Ascending aorta (tissue), 2 donors: ENCODE measurements around the gene MEGF8. TPM values are rescaled to one million over a fixed set of nuclear protein-coding genes. Genes with fewer than 3 reads are reported as not detected.

ENCODE experiments used
- DNase-seq, 2 donors: peaks; one replicate each; pipeline ENCODE4 v3.0.0-alpha.2; 2019; ENCODE audit warnings: low spot score in 2 of 2
- H3K27ac ChIP-seq, 2 donors: fragments of 200-600 bp; sonication (generic); one replicate each; pipeline ENCODE4 v1.5.1; 2016 to 2017; ENCODE audit warnings: mild to moderate bottlenecking in 1 of 2
- H3K27me3 ChIP-seq: fragments of 200-600 bp; sonication (generic); one replicate; pipeline ENCODE4 v1.5.1; 2017
- H3K36me3 ChIP-seq, 2 donors: fragments of 200-600 bp; sonication (generic); one replicate each; pipeline ENCODE4 v1.5.1; 2016
- H3K4me1 ChIP-seq, 2 donors: fragments of 200-600 bp; sonication (generic); one replicate each; pipeline ENCODE4 v1.5.1; 2016 to 2017; ENCODE audit warnings: mild to moderate bottlenecking in 1 of 2
- H3K4me3 ChIP-seq, 2 donors: fragments of 200-600 bp; sonication (generic); one replicate each; pipeline ENCODE4 v1.5.1; 2016 to 2017; ENCODE audit warnings: mild to moderate bottlenecking in 1 of 2
- H3K9me3 ChIP-seq, 2 donors: fragments of 200-600 bp; sonication (generic); one replicate each; pipeline ENCODE4 v1.5.1; 2016
- CTCF ChIP-seq, 3 experiments: fragments of 200-600 bp in 2 of 3; fragments of 450-650 bp in 1 of 3; sonication (generic) in 2 of 3; IDR thresholded peaks; one replicate each; pipeline ENCODE4 v1.5.1; 2016 to 2019; ENCODE audit warnings: antibody characterized with exemption in 3 of 3, mild to moderate bottlenecking in 1 of 3, moderate library complexity in 1 of 3
- intact Hi-C: fragments of 100-400 bp; cut with DNase I; formaldehyde crosslinking; loops from one replicate; pipeline ENCODE4 v1.15.1; 2023
- total RNA-seq: library from RNA; depleted of rRNA; stranded (reverse); fragments of >200 nt; gene quantifications from one replicate; pipeline ENCODE4 v1.1.0, GENCODE V29; 2016

The MEGF8 gene
- total RNA-seq, 1 donor from 2014 or later, result 61.8 TPM

DNA sequence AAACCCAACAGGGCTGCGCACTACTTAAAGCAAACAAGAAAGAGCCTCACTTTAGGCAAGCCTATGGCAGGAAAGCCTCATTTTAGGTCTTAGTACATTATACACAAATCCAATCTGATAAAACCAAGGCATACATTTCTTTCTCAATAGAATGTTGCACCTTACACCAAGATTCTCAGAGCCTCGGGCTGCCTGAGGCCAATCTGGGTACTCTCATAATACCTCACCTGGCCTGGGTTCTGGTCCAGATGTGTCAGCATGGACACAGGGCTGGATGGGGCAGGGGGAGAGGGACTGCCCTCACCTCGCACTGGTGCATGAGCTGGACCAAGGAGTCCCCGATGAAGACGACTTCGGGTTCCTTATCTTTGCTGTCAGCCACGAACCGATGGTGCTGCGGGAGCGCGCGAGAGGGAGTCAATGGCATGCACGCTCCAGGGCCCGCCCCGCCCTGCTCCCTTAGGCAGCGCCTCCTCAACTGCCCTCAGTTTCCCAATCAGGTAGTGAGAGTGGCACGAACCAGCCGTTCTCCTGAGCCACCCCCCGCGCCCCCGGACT, 23.7 kb upstream of the MEGF8 start, which contains the start of gene PRR19:
Gene PRR19, plus strand, starts transcription at position 487 of the 558 bp plus-strand sequence. CDS start 7,453 bp downstream, outside the sequence.
- no peak for DNase-seq
- no peaks in the 10 kb centered on the region for H3K36me3 ChIP-seq
- H3K9me3 ChIP-seq, result no peaks in the 10 kb centered on the region
- TF ChIP-seq CTCF (IDR thresholded peaks at IDR 0.05), result no peak
- no peaks in the 10 kb centered on the region for H3K27me3 ChIP-seq
- no peak within 1 kb of the TSS for H3K27ac ChIP-seq
- H3K4me1 ChIP-seq, result peaks cover 5 to 10% of the 10 kb centered on the region in 2 donors
- peak within 1 kb of the TSS; percentile 53 to 72 for H3K4me3 ChIP-seq
- intact Hi-C loops, result no loop called here

- Histone ChIP-seq H3K4me1 (peaks cover 5 to 10% of the 10 kb centered on the region in 2 donors), H3K36me3 (no peaks in the 10 kb centered on the region), H3K9me3 (no peaks in the 10 kb centered on the region), H3K27ac (no peak overlapping the region), H3K4me3 (peak overlapping the region in 1 of 2 donors; percentile 72), H3K27me3 (no peaks in the 10 kb centered on the region)
- DNase-seq, result no peak
- no peak for TF ChIP-seq CTCF (IDR thresholded peaks at IDR 0.05)
- intact Hi-C loops, result no loop called here
Observed at GRCh38 chr19:42303101-42303464, 22.4 kb upstream of the MEGF8 start.

GRCh38 chr19:42303876-42304275, 21.6 kb upstream of the MEGF8 start:
- Histone ChIP-seq H3K4me1 (peaks cover 5 to 10% of the 10 kb centered on the region in 2 donors), H3K9me3 (no peaks in the 10 kb centered on the region), H3K4me3 (no peak overlapping the region), H3K27ac (no peak overlapping the region), H3K27me3 (no peaks in the 10 kb centered on the region), H3K36me3 (no peaks in the 10 kb centered on the region)
- TF ChIP-seq CTCF (IDR thresholded peaks at IDR 0.05), result no peak
- DNase-seq, result no peak
- intact Hi-C loops, result no loop called here

GRCh38 chr19:42306646-42307045, 18.8 kb upstream of the MEGF8 start:
- H3K4me3 ChIP-seq, result no peak overlapping the region
- peaks cover 5 to 9% of the 10 kb centered on the region in 2 donors for H3K4me1 ChIP-seq
- H3K27ac ChIP-seq, result no peak overlapping the region
- H3K9me3 ChIP-seq, result no peaks in the 10 kb centered on the region
- H3K27me3 ChIP-seq, result no peaks in the 10 kb centered on the region
- intact Hi-C loops, result no loop called here
- DNase-seq, result no peak
- no peaks in the 10 kb centered on the region for H3K36me3 ChIP-seq
- no peak for TF ChIP-seq CTCF (IDR thresholded peaks at IDR 0.05)

- DNase-seq, result no peak
- H3K9me3 ChIP-seq, result no peaks in the 10 kb centered on the region
- no peaks in the 10 kb centered on the region for H3K27me3 ChIP-seq
- H3K36me3 ChIP-seq, result no peaks in the 10 kb centered on the region
- TF ChIP-seq CTCF (IDR thresholded peaks at IDR 0.05), result no peak
- intact Hi-C loops, result no loop called here
- no peak overlapping the region for H3K27ac ChIP-seq
- H3K4me3 ChIP-seq, result no peak overlapping the region
- peaks cover 0 to 3% of the 10 kb centered on the region in 2 donors for H3K4me1 ChIP-seq
Observed at GRCh38 chr19:42309686-42310085, 15.7 kb upstream of the MEGF8 start.

GRCh38 chr19:42311657-42312056, 13.8 kb upstream of the MEGF8 start:
- Histone ChIP-seq H3K4me1 (peaks cover 0 to 3% of the 10 kb centered on the region in 2 donors), H3K36me3 (no peaks in the 10 kb centered on the region), H3K27me3 (no peaks in the 10 kb centered on the region), H3K27ac (no peak overlapping the region), H3K9me3 (no peaks in the 10 kb centered on the region), H3K4me3 (no peak overlapping the region)
- intact Hi-C loops, result no loop called here
- DNase-seq, result no peak
- no peak for TF ChIP-seq CTCF (IDR thresholded peaks at IDR 0.05)
